Activated T-cell treated with anti-CD3 and anti-CD28 coated beads for 24 hours (primary cell): Measurements from ENCODE around the gene C2CD2.

ENCODE experiments used
- DNase-seq: peaks from one replicate; pipeline ENCODE4 v3.0.0-alpha.2; 2020; ENCODE audit warnings: low read depth

Gene C2CD2

DNA sequence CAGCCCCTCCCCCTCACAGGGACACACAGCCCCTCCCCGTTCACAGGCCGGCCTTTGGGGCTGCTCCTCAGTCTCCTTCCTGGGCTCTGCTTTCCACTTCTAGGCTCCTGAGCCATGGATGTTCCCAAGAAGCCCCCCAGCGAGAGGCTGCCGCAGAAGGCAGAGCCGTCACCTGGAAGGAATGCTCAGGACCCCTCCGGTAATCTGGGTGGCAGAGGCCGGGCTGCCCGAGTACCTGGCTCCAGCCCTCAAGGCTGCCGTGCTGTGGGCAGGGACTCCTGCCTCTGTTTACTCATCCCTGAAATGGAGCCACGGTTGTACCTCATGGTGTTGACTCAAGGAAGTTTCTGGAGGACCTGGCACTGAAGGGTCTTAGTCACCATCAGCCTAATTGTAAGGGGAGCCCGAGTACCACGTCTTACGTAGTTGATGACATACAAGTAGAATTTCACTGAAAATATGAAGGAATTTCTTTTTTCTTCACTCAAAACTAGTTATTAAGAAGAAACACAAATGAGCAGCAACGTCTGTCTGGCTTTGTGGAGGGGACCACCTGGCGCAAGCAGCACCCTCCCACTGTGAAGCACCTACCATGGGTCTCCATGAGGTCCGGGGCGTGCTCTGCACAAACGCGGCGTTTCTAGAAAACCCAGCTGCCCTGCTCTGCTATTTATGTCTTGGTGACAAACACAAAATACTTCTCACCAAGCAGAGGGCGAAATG is 108.3 kb downstream of the C2CD2 start:
- DNase-seq: no peak

DNA sequence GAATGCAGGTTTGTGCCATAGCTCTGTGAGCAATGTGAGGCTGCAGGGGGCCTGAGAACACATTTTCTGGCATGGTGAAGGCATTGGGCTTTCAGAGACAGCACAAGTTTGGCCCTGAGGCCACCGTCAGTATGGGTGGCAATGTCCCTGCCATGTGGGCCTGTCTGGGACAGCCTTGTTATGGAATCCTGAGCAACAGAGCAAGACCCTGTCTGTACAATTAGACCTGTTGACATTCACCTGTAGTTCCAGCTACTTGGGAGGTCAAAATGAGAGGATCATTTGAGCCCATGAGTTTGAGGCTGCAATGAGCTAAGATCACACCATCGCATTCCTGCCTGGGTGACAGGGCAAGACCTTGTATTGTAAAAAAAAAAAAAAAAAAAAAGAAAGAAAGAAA is 110.2 kb downstream of the C2CD2 start:
- no peak for DNase-seq

DNA sequence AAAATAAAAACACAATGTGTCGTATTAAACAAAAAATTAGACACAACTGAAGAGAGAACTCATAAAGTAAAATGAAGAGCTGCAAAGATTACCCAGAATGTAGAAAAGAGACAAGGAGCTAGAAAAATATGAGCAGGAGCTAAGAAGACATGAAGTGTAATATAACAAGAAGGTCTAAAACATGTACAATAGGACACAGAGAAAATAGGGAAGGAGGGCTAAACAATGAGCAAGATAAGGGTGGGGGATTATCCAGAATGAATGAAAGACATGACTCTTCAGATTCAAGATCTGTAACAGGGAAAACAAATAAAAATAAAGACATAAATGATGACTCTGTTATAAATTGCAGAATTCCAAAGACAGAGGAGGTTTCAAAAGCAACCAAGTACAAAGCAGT is 112.9 kb downstream of the C2CD2 start:
- DNase-seq: no peak

DNA sequence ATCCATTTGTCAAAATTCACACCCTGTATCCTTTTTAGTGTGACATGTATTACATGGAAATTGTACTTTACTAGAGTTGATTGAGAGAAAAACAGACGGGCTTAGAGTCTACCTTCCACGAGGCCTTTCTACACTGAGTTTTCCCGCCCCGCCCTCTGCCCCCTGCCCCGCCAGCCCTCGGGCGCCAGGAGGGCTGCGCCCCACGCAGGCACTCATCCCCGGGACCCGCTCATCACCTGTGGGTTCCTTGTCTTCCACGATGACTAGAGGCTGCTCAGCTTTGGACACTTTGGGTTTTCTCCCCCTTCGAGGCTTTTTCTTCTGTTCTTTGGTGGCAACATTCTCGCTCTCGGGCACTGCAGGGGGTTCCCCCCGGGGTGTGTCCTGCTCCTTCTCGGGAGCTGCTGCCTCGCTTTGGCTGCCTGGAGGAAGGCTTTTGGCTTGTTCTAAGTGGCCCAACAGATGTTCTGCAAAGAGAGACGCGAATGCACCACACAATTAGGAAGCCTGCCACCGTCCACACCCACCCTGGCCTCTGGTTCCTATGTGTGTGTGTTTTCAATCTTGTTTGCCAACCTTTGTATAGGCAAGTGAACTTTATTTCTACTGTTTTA is 114.3 kb downstream of the C2CD2 start:
- no peak for DNase-seq

DNA sequence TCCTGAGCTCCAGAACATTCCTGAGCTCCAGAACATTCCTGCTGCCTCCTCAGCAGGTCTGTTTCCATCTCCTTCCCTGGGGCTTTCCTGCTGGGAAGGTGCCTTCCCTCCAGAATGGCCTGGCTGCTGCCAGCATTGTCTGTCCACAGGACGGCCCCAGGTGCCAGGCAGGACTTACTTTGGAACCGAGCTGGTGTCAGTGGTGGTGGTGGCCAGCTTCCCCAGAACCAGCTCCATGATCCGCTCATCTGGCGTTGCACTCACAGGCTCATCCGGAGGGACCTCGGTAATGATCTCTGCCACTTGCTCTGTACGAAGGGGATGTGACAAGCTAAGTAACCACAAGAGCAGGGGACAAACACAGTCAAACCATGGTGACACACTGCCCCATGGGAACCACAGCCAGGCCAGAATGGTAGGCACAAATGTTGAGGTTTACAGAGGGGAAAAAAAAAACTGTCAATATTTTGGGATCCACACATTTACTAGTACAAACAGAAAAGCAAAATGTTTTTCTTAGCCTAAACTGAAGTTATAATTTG is 116.0 kb downstream of the C2CD2 start:
- no peak for DNase-seq

DNA sequence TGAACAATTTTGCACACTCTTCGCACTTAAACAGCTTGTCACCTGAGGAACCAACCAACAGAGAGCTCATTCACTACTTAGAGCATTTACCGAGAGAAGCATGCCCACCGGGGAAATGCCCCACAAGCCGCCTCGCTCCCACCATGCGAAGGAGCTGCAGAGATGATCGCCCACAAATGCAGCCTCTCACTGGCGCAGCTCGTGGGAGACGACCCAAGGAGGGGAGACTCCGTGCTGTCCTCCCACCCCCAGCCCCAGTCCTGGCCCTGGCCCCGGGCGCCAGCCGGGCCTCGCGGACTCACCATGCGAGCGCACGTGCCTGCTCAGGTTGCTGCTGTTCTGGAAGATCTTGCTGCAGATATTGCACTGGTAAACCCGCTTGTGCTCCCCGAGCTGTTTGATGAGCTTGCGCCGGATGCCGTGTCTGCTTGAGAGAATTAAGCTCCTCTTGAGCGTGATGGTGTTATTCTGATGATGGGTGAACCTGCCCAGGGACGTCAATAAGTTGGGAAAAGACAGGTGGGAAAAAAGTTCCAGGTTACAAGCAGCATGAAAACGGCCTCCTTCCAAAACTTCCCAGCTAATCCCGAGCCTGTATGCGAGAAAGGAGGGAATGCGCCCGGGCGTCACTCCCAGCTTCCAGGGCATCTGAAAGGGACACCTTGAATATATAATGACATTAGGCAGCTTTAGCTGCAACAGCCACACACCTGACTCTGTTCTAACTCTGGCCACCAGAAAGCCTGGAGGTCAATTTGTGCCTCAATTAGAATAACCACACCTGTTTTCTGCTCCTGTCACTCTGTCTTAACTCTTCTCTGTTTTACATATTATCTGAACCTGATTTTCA is 117.4 kb downstream of the C2CD2 start:
- no peak for DNase-seq

DNA sequence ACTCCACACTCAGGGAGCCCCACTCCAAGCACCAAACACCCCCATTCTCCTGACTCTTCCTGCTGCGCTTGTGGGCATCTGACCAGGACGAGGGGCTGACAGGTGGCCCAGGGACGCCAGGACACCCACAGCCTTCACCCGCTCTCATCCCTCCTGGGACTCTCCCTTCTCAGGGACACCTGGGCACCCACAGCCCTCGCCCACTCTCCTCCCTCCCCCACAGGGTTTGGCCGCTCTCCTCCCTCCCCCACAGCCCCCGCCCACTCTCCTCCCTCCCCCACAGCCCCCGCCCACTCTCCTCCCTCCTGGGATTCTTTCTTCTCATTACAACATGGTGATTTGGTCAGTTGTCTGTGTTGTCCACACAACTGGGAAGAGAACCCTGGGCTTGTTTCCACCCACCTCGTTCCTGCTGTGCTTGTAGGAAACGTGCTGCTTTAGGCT is 118.1 kb downstream of the C2CD2 start:
- DNase-seq: no peak
